ENCODE data around the gene WFDC1. TPM values are rescaled to one million over a fixed set of nuclear protein-coding genes. Genes with fewer than 3 reads are reported as not detected.

Gene WFDC1
- total and polyA plus RNA-seq, 10 of the 15 experiments (the other 5 are each of a cell fraction or from before 2014, with no cell fraction given) = not detected

DNA sequence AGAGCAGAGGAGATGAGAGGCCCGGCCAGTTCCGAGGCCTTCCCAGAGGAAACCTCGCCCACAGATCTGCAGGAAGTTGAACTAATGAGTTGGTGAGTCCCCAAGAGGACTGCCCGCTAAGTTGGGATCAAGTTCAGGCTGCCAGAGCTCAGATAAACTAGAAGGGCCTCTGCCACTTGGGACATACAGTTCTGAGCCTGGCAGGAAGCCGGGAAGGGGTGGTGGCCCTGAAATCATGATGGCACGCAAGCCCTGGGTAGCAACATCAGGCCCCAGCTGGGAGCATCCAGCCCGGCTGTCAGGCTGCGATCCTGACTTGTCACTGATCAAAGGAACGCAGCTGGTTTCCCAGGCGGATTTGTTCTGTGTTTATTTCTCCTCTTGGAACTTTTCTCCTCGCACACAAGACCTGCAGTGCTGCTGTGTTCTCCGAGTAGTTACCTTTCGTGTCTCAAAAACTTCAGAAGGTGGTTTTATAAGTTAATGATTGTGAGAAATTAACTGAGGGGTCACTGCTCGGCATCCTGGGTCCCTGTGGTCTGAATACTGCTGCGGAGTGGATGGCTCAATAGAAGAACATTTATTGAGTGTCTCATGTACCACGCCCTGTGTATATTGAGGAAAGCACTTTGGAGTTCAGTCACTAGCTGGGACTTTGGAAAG is 8.0 kb upstream of the WFDC1 start:
- SMC1A ChIA-PET (ENCODE audit: uncharacterized antibody, unreplicated experiment) = no interaction called here
- intact Hi-C loops (cut with micrococcal nuclease; ENCODE audit: unreplicated experiment) (no loop called here), in situ Hi-C loops (cut with MboI) (no loop called here)
- H3K4me3 ChIP-seq = no peak overlapping the region
- CTCF ChIA-PET = no interaction called here
- DNase-seq (ENCODE audit: low read depth, low spot score) (no peak), ATAC-seq (no peak), FAIRE-seq (no peak)
- RAD21 ChIA-PET (ENCODE audit: unreplicated experiment) = no interaction called here
- H3K9ac ChIP-seq (ENCODE audit: control insufficient read depth, insufficient read depth, low read length) = no peak overlapping the region
- 25% methylated on average over 16 of the region's 16 CpGs for WGBS (ENCODE audit: insufficient coverage, insufficient replicate concordance, low lambda C conversion rate, missing lambda C conversion rate)
- no peak overlapping the region for H3K27ac ChIP-seq (ENCODE audit: control insufficient read depth, insufficient read depth)
- H3K79me2 ChIP-seq (ENCODE audit: control insufficient read depth, insufficient read depth, low read length) = no peaks in the 10 kb centered on the region
- BruUV-seq (replicated peaks) = no TSS peak
- H4K20me1 ChIP-seq (ENCODE audit: control insufficient read depth, insufficient read depth) = no peaks in the 10 kb centered on the region
- TF ChIP-seq STAT3 (IDR thresholded peaks at IDR 0.05; ENCODE audit: low read depth, low read length) (no peak), FOXM1 (IDR thresholded peaks at IDR 0.05; ENCODE audit: low read depth, low read length) (no peak), FOXK2 (IDR thresholded peaks at IDR 0.05) (no peak), CREM (IDR thresholded peaks at IDR 0.05; ENCODE audit: low read depth) (no peak), SMC3 (IDR thresholded peaks at IDR 0.05; ENCODE audit: borderline replicate concordance, low read length) (no peak), CREB1 (IDR thresholded peaks at IDR 0.05; ENCODE audit: low read depth) (no peak)
- TF ChIP-seq, protein P1, sequence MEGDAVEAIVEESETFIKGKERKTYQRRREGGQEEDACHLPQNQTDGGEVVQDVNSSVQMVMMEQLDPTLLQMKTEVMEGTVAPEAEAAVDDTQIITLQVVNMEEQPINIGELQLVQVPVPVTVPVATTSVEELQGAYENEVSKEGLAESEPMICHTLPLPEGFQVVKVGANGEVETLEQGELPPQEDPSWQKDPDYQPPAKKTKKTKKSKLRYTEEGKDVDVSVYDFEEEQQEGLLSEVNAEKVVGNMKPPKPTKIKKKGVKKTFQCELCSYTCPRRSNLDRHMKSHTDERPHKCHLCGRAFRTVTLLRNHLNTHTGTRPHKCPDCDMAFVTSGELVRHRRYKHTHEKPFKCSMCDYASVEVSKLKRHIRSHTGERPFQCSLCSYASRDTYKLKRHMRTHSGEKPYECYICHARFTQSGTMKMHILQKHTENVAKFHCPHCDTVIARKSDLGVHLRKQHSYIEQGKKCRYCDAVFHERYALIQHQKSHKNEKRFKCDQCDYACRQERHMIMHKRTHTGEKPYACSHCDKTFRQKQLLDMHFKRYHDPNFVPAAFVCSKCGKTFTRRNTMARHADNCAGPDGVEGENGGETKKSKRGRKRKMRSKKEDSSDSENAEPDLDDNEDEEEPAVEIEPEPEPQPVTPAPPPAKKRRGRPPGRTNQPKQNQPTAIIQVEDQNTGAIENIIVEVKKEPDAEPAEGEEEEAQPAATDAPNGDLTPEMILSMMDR (IDR thresholded peaks at IDR 0.05 in 2 of 3, conservative IDR thresholded peaks at IDR 0.05 in 1 of 3; ENCODE audit: control insufficient read depth in 2 of 3, extremely low read depth in 1 of 3, insufficient read depth in 1 of 3, low read depth in 3 of 3, low read length in 3 of 3) = no peak
- H3K4me2 ChIP-seq (ENCODE audit: control insufficient read depth, insufficient read depth) = no peak overlapping the region
- no peaks in the 10 kb centered on the region for H3K9me3 ChIP-seq (replicated peaks; ENCODE audit: control insufficient read depth, insufficient read depth, low read length)
- no peak overlapping the region for H2AFZ ChIP-seq (ENCODE audit: control insufficient read depth, low read depth, low read length)
- H3K4me1 ChIP-seq (ENCODE audit: control insufficient read depth, insufficient read depth, low read length) = no peaks in the 10 kb centered on the region
- POLR2A ChIA-PET = no interaction called here
- no peaks in the 10 kb centered on the region for H3K36me3 ChIP-seq (ENCODE audit: control insufficient read depth in 2 of 2, insufficient read depth in 2 of 2, low read length in 1 of 2)
- peaks cover 0 to 2% of the 10 kb centered on the region in 2 experiments; a peak in 2 of 4 replicates for H3K27me3 ChIP-seq (replicated peaks in 1 of 2; ENCODE audit: control insufficient read depth in 2 of 2, insufficient read depth in 2 of 2, low read length in 1 of 2)
